ENCODE results near the gene MED20. TPM values are rescaled to one million over a fixed set of nuclear protein-coding genes. Genes with fewer than 3 reads are reported as not detected.

The MED20 gene
- total and polyA plus RNA-seq, 10 of the 15 experiments (the other 5 are each of a cell fraction or from before 2014, with no cell fraction given), result 13.4 to 24.8 (median 17.9) TPM

DNA sequence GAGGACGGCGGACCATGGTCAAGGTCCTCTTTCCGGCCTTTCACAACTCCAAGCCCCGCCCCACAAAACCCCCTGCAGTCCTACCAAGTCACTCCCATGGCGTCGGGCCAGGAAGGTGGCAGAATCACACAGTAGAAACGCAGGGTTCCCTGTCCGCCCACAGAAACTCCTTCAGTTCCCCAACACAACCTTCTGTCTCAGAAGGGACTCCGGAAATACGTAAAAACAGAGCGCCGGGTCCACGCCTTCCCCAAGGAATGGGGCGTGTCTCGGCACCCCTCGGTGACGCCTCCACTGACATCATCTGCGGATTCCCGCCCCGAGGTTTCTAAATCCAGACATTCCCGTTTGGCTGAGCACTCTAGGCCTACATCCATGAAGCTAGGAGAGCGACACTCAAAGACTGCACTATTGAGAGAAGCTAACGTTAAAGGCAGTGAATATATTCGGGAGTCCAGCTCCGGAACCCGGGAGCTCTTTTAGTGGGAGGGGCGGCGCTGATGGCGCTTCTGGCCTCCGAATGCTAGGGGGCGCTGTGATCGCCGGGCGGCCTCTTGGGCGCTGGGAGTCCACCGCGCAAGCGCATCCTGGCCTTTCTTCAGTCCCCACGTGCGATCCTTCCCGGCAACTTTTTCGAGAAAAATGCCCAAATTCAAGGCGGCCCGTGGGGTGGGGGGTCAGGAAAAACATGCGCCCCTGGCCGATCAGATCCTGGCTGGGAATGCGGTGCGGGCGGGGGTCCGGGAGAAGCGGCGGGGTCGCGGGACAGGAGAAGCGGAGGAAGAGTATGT, at the start of gene MED20, which contains the start of gene BYSL (continued):
- TF ChIP-seq, protein P1, sequence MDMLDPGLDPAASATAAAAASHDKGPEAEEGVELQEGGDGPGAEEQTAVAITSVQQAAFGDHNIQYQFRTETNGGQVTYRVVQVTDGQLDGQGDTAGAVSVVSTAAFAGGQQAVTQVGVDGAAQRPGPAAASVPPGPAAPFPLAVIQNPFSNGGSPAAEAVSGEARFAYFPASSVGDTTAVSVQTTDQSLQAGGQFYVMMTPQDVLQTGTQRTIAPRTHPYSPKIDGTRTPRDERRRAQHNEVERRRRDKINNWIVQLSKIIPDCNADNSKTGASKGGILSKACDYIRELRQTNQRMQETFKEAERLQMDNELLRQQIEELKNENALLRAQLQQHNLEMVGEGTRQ (IDR thresholded peaks at IDR 0.05; ENCODE audit: borderline replicate concordance, low read depth, low read length), result no peak
- TF ChIP-seq POLR2AphosphoS2 (IDR thresholded peaks at IDR 0.05; ENCODE audit: low read depth, low read length), result peak; percentile 82; the same call in 1 of the 2 replicates
- no peak for TF ChIP-seq ZNF592 (IDR thresholded peaks at IDR 0.05)
- TF ChIP-seq KLF5 (IDR thresholded peaks at IDR 0.05; ENCODE audit: partially characterized antibody), result peak; percentile 89
- TF ChIP-seq ZSCAN29 (IDR thresholded peaks at IDR 0.05), result no peak
- no peak for TF ChIP-seq PAX8 (IDR thresholded peaks at IDR 0.05)
- peak; percentile 57 for TF ChIP-seq SIX5 (IDR thresholded peaks at IDR 0.05; ENCODE audit: low read depth, low read length, severe bottlenecking)
- peak; percentile 74 for TF ChIP-seq CBFB (IDR thresholded peaks at IDR 0.05; ENCODE audit: low read depth)
- TF ChIP-seq NBN (IDR thresholded peaks at IDR 0.05), result peak; percentile 99
- peak; percentile 78 for TF ChIP-seq ATF2 (IDR thresholded peaks at IDR 0.05; ENCODE audit: low read length)
- TF ChIP-seq RAD51 (IDR thresholded peaks at IDR 0.05), result no peak
- TF ChIP-seq JUND (IDR thresholded peaks at IDR 0.05; ENCODE audit: low read depth, low read length), result 0 out of 2 replicates have a peak, but pooled peaks have one; percentile 24
- TF ChIP-seq FOXM1 (IDR thresholded peaks at IDR 0.05; ENCODE audit: low read depth, low read length), result peak; percentile 63; the same call in 1 of the 2 replicates
- peak; percentile 81 for TF ChIP-seq POLR2A (IDR thresholded peaks at IDR 0.05; ENCODE audit: low read depth, low read length)
- TF ChIP-seq EED (IDR thresholded peaks at IDR 0.05; ENCODE audit: low read depth), result peak; percentile 49; the same call in 1 of the 2 replicates
- peak; percentile 76 for TF ChIP-seq NRF1 (conservative IDR thresholded peaks at IDR 0.05; ENCODE audit: low read depth, low read length)
- TF ChIP-seq IKZF2 (IDR thresholded peaks at IDR 0.05), result peak; percentile 63 to 67
- TF ChIP-seq, protein P2, sequence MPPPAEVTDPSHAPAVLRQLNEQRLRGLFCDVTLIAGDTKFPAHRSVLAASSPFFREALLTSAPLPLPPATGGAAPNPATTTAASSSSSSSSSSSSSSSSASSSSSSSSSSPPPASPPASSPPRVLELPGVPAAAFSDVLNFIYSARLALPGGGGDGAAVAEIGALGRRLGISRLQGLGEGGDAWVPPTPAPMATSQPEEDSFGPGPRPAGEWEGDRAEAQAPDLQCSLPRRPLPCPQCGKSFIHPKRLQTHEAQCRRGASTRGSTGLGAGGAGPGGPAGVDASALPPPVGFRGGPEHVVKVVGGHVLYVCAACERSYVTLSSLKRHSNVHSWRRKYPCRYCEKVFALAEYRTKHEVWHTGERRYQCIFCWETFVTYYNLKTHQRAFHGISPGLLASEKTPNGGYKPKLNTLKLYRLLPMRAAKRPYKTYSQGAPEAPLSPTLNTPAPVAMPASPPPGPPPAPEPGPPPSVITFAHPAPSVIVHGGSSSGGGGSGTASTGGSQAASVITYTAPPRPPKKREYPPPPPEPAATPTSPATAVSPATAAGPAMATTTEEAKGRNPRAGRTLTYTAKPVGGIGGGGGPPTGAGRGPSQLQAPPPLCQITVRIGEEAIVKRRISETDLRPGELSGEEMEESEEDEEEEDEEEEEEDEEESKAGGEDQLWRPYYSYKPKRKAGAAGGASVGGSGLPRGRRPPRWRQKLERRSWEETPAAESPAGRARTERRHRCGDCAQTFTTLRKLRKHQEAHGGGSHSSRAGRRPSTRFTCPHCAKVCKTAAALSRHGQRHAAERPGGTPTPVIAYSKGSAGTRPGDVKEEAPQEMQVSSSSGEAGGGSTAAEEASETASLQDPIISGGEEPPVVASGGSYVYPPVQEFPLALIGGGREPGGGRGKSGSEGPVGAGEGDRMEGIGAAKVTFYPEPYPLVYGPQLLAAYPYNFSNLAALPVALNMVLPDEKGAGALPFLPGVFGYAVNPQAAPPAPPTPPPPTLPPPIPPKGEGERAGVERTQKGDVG (CRISPR knock-in tag; IDR thresholded peaks at IDR 0.05), result no peak
- no peak for TF ChIP-seq SUPT20H (IDR thresholded peaks at IDR 0.05; ENCODE audit: borderline replicate concordance, control insufficient read depth, low read depth, low read length)
- peak; percentile 69; the same call in 1 of the 2 replicates for TF ChIP-seq PAX5 (IDR thresholded peaks at IDR 0.05; ENCODE audit: borderline replicate concordance, low read depth, low read length)
- TF ChIP-seq NR2C1 (IDR thresholded peaks at IDR 0.05), result peak; percentile 28; the same call in 1 of the 2 replicates

Measured in GM12878 (cell line).